ENCODE measurements around the gene KLHDC3.

DNA sequence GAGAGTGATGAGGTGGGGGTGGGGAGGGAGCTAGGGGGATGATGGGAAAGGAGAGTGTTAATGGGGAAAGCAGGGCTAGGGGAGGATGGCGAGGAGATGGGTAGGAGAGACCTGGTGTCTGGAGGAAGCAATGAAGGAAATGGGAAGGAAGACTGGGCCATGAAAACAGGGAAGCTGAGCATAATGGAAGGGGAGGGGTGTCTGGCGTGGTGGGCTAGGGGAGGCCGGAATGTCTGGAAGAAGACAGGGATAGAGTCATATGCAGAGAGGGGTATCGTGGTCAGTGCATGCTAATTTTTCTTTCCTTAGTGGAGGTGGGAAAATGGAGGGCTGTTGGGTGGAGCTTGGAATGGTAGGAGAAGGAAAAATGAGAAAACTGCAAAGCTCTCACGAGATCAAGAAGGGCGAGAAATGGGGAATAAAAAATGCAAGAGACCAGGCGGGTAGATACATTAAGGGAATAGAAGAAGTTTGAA is 423 bp downstream of the KLHDC3 start:
- no peak for TF ChIP-seq POLR2A (IDR thresholded peaks at IDR 0.05)
- TF ChIP-seq, protein P1, sequence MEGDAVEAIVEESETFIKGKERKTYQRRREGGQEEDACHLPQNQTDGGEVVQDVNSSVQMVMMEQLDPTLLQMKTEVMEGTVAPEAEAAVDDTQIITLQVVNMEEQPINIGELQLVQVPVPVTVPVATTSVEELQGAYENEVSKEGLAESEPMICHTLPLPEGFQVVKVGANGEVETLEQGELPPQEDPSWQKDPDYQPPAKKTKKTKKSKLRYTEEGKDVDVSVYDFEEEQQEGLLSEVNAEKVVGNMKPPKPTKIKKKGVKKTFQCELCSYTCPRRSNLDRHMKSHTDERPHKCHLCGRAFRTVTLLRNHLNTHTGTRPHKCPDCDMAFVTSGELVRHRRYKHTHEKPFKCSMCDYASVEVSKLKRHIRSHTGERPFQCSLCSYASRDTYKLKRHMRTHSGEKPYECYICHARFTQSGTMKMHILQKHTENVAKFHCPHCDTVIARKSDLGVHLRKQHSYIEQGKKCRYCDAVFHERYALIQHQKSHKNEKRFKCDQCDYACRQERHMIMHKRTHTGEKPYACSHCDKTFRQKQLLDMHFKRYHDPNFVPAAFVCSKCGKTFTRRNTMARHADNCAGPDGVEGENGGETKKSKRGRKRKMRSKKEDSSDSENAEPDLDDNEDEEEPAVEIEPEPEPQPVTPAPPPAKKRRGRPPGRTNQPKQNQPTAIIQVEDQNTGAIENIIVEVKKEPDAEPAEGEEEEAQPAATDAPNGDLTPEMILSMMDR (IDR thresholded peaks at IDR 0.05 in 4 of 5, conservative IDR thresholded peaks at IDR 0.05 in 1 of 5) = no peak

Measured in gastrocnemius medialis (tissue), 4 donors.